Esophagus muscularis mucosa (tissue), 4 donors: ENCODE measurements around the gene NPEPPS. TPM values are rescaled to one million over a fixed set of nuclear protein-coding genes. Genes with fewer than 3 reads are reported as not detected.

ENCODE experiments used
- DNase-seq: peaks from one replicate; pipeline ENCODE4 v3.0.0-alpha.2; 2017; ENCODE audit errors: extremely low spot score
- H3K27ac ChIP-seq, 4 donors: fragments of 200-600 bp; sonication (generic); replicated peaks in 1 of 4; 1 replicate in 3 of 4; 2 replicates in 1 of 4; pipeline ENCODE4 v1.5.1; 2016 to 2019; ENCODE audit warnings: mild to moderate bottlenecking in 1 of 4
- H3K27me3 ChIP-seq, 4 donors: fragments of 200-600 bp; sonication (generic); one replicate each; pipeline versions ENCODE4 v1.5.1 to v1.6.0; 2016 to 2019
- H3K36me3 ChIP-seq, 4 donors: fragments of 200-600 bp; sonication (generic); one replicate each; pipeline ENCODE4 v1.5.1; 2016 to 2019
- H3K4me1 ChIP-seq, 4 donors: fragments of 200-600 bp; sonication (generic); one replicate each; pipeline ENCODE4 v1.5.1; 2016 to 2019
- H3K4me3 ChIP-seq, 4 donors: fragments of 200-600 bp; sonication (generic); 1 replicate in 2 of 4; 2 replicates in 2 of 4; pipeline ENCODE4 v1.5.1; 2016 to 2019; ENCODE audit warnings: mild to moderate bottlenecking in 4 of 4, moderate library complexity in 1 of 4
- H3K9me3 ChIP-seq, 4 donors: fragments of 200-600 bp; sonication (generic); 1 replicate in 3 of 4; 2 replicates in 1 of 4; pipeline ENCODE4 v1.5.1; 2016 to 2019
- EP300 ChIP-seq: sonication (generic); formaldehyde crosslinking; IDR thresholded peaks from one replicate; pipeline ENCODE4 v1.6.1; 2017; ENCODE audit warnings: antibody characterized with exemption
- POLR2A ChIP-seq: fragments of 450-650 bp; IDR thresholded peaks from one replicate; pipeline ENCODE4 v1.6.1; 2017; ENCODE audit warnings: antibody characterized with exemption, moderate library complexity, mild to moderate bottlenecking, low read depth
- POLR2AphosphoS5 ChIP-seq, 2 donors: sonication (generic); formaldehyde crosslinking; IDR thresholded peaks; one replicate each; pipeline ENCODE4 v1.6.1; 2017; ENCODE audit warnings: antibody characterized with exemption in 2 of 2
- WGBS: methylation state at CpG from one replicate; pipeline ENCODE4 v1.1.5; 2018; 5-methylcytosine and 5-hydroxymethylcytosine counted together
- intact Hi-C: fragments of 100-400 bp; cut with DNase I; formaldehyde crosslinking; loops from one replicate; pipeline ENCODE4 v1.15.1; 2023
- total RNA-seq, 4 donors: library from RNA; depleted of rRNA; stranded (reverse); fragments of >200 nt; gene quantifications; one replicate each; pipeline versions ENCODE4 v1.1.0 to v1.2.1, GENCODE V29; 2016
- TF ChIP-seq, protein P1 (sequence below), 3 experiments: fragments of 200-600 bp in 2 of 3; fragments of 450-650 bp in 1 of 3; sonication (generic) in 2 of 3; IDR thresholded peaks; one replicate each; pipeline ENCODE4 v1.5.1; 2017 to 2019; ENCODE audit warnings: antibody characterized with exemption in 3 of 3, mild to moderate bottlenecking in 2 of 3, moderate library complexity in 1 of 3

Gene NPEPPS
- total RNA-seq, 4 donors from 2014 or later = 73.7 to 120 (median 86.5) TPM

DNA sequence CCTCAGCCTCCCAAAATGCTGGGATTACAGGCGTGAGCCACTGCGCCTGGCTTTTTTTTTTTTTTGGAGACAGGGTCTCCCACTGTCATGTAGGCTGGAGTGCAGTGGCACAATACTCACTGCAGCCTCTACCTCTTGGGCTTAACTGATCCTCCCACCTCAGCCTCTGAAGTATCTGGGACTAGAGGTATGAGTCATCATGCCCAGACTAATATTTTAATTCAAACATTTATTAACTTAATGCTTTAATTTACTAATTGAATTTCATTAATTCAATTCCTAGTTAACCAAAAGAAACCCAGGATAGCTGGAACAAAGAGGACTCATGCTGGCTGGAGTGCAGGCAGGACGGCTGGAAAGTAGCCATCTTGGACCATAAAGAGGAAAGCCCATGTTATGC lies 104.8 kb downstream of the NPEPPS start:
- Histone ChIP-seq H3K27me3 (no peaks in the 10 kb centered on the region), H3K27ac (no peak overlapping the region), H3K9me3 (no peaks in the 10 kb centered on the region), H3K4me3 (no peak overlapping the region), H3K4me1 (peaks cover 0 to 9% (median 8%) of the 10 kb centered on the region in 4 donors), H3K36me3 (peaks cover 0 to 33% (median 1%) of the 10 kb centered on the region in 4 donors)
- WGBS = 94% methylated on average over 3 of the region's 3 CpGs
- no peak for DNase-seq
- no peak for TF ChIP-seq POLR2AphosphoS5 (IDR thresholded peaks at IDR 0.05)
- no peak for TF ChIP-seq EP300
- no peak for TF ChIP-seq POLR2A
- intact Hi-C loops = no loop called here

DNA sequence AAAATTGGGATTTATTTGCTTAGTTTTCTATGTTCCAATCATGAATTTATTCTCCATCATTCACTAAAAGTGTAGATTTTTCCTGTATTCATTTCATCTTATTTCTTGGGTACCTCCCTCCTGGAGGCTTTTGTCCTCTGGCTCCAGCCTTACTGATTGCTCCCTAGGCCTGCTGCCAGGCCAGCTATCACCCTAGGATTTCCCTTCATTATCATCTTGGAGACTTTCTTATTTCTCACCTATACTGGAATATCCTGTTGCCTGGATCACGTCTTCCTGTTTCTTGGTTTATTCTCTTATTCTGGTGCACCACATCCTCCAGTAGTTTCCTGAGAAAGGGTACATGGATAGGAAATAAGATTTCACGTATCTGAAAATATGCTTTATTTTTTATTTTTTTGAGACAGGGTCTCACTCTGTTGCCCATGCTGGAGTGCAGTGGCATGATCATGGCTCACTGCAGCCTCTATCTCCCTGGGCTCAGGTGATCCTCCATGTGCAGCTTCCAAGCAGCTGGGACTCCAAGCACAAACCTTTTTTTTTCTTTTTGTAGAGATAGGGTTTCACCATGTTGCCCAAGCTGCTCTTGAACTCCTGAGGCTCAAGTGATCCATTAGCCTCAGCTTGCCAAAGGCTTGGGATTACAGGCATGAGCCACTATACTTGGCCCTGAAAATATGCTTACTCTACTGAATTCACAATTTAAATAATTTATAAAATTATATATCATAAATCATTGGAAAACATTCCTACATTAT lies 105.5 kb downstream of the NPEPPS start:
- intact Hi-C loops = no loop called here
- no peak for TF ChIP-seq POLR2A
- no peak for TF ChIP-seq POLR2AphosphoS5 (IDR thresholded peaks at IDR 0.05)
- no peak for TF ChIP-seq EP300
- TF ChIP-seq, protein P1, sequence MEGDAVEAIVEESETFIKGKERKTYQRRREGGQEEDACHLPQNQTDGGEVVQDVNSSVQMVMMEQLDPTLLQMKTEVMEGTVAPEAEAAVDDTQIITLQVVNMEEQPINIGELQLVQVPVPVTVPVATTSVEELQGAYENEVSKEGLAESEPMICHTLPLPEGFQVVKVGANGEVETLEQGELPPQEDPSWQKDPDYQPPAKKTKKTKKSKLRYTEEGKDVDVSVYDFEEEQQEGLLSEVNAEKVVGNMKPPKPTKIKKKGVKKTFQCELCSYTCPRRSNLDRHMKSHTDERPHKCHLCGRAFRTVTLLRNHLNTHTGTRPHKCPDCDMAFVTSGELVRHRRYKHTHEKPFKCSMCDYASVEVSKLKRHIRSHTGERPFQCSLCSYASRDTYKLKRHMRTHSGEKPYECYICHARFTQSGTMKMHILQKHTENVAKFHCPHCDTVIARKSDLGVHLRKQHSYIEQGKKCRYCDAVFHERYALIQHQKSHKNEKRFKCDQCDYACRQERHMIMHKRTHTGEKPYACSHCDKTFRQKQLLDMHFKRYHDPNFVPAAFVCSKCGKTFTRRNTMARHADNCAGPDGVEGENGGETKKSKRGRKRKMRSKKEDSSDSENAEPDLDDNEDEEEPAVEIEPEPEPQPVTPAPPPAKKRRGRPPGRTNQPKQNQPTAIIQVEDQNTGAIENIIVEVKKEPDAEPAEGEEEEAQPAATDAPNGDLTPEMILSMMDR (IDR thresholded peaks at IDR 0.05) = no peak
- peaks cover 0 to 29% (median 1%) of the 10 kb centered on the region in 4 donors for H3K36me3 ChIP-seq
- H3K27ac ChIP-seq = no peak overlapping the region
- 88% methylated on average over 2 of the region's 2 CpGs for WGBS
- no peaks in the 10 kb centered on the region for H3K27me3 ChIP-seq
- peaks cover 0 to 9% (median 8%) of the 10 kb centered on the region in 4 donors for H3K4me1 ChIP-seq
- H3K4me3 ChIP-seq = no peak overlapping the region
- no peak for DNase-seq
- H3K9me3 ChIP-seq = no peaks in the 10 kb centered on the region

DNA sequence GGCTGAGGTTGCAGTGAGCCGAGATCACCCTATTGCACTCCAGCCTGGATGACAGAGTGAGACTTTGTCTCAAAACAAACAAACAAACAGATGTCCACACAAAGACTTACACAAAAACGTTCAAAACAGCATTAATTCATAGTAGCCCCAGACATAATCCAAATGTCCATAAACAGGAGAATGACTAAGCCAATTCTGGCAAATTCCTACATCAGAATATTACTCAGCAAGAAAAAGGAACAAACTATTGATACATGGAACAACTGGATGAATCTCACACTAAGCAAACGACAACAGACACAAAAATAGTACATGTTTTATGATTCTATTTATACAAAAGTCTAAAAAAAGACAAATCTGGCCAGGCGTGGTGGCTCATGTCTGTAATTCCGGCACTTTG lies 108.0 kb downstream of the NPEPPS start:
- peaks cover 0 to 26% (median 1%) of the 10 kb centered on the region in 4 donors for H3K36me3 ChIP-seq
- 79% methylated on average over 5 of the region's 5 CpGs for WGBS

DNA sequence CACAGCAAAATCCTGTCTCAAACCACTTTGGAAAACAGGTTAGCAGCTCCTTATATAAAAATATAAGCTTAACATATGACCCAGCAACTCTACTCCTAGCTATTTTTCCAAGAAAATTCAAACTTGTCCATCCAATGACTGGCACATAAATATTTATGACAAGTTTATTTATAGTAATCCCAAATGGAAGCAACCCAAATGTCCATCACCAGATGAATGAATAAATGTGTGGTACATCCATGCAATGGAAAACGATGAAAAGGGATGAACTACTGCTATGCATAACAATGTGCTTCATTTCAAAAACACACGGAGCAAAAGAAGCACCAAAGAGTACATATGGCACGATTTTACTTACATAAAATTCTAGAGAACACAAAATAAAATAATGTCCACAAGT lies 109.2 kb downstream of the NPEPPS start:
- Histone ChIP-seq H3K36me3 (peaks cover 0 to 19% (median 1%) of the 10 kb centered on the region in 4 donors), H3K9me3 (no peaks in the 10 kb centered on the region), H3K4me1 (no peaks in the 10 kb centered on the region), H3K4me3 (no peak overlapping the region), H3K27me3 (no peaks in the 10 kb centered on the region), H3K27ac (no peak overlapping the region)
- WGBS = 73% methylated on average over 3 of the region's 3 CpGs
- intact Hi-C loops = no loop called here
- DNase-seq = no peak
- TF ChIP-seq EP300 (no peak), POLR2A (no peak), POLR2AphosphoS5 (IDR thresholded peaks at IDR 0.05) (no peak)
- TF ChIP-seq, protein P1 (IDR thresholded peaks at IDR 0.05) = no peak

More for the DNA sequence above, 108.0 kb downstream of the NPEPPS start:
- Histone ChIP-seq H3K27me3 (no peaks in the 10 kb centered on the region), H3K4me1 (no peaks in the 10 kb centered on the region), H3K9me3 (no peaks in the 10 kb centered on the region), H3K27ac (no peak overlapping the region), H3K4me3 (no peak overlapping the region)
- intact Hi-C loops = no loop called here
- no peak for DNase-seq
- TF ChIP-seq, protein P1 (IDR thresholded peaks at IDR 0.05) = no peak
- TF ChIP-seq EP300 (no peak), POLR2AphosphoS5 (IDR thresholded peaks at IDR 0.05) (no peak), POLR2A (no peak)

DNA sequence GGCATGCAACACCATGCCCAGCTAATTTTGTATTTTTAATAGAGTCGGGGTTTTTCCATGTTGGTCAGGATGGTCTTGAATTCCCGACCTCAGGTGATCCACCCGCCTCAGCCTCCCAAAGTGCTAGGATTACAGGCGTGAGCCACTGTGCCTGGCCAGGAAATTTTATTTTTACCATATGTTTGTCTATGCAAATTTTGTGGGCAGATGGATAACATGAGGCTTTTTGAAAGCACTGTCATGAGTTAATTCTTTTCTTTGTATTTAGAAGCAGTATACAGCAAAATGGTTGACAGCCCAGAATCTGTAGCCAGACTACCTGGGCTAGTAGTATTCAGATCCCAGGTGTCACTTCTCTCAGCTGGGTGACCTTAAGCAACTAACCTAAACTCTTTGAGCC lies 110.3 kb downstream of the NPEPPS start:
- H3K27me3 ChIP-seq = no peaks in the 10 kb centered on the region
- peaks cover 0 to 16% (median 1%) of the 10 kb centered on the region in 4 donors for H3K36me3 ChIP-seq
- no peak overlapping the region for H3K4me3 ChIP-seq
- no peaks in the 10 kb centered on the region for H3K4me1 ChIP-seq
- H3K9me3 ChIP-seq = no peaks in the 10 kb centered on the region
- TF ChIP-seq POLR2A (no peak), EP300 (no peak), POLR2AphosphoS5 (IDR thresholded peaks at IDR 0.05) (no peak)
- TF ChIP-seq, protein P1 (IDR thresholded peaks at IDR 0.05) = no peak
- 90% methylated on average over 4 of the region's 4 CpGs for WGBS
- no peak overlapping the region for H3K27ac ChIP-seq
- intact Hi-C loops = no loop called here
- DNase-seq = no peak
